Smooth muscle cell (in vitro differentiated cells): ENCODE data around the gene PAPSS1. TPM values are rescaled to one million over a fixed set of nuclear protein-coding genes. Genes with fewer than 3 reads are reported as not detected.

ENCODE experiments used
- DNase-seq: peaks from one replicate; lab custom pipeline; 2025; ENCODE audit not compliant: unreplicated experiment; lab: John Stamatoyannopoulos, UW
- H2AFZ ChIP-seq: fragments of 200-600 bp; sonication (generic); 2 replicates; pipeline ENCODE4 v1.6.0; 2016; ENCODE audit warnings: antibody characterized with exemption, low read depth, mild to moderate bottlenecking
- H3F3A ChIP-seq: fragments of 200-600 bp; sonication (generic); 2 replicates; pipeline ENCODE4 v1.6.0; 2017; ENCODE audit warnings: antibody characterized with exemption, low read depth
- H3K27ac ChIP-seq: fragments of 200-600 bp; sonication (generic); 2 replicates; pipeline ENCODE4 v1.5.1; 2016; ENCODE audit warnings: low read depth, mild to moderate bottlenecking
- H3K27me3 ChIP-seq: fragments of 200-600 bp; sonication (generic); 2 replicates; pipeline ENCODE4 v1.6.1; 2016; ENCODE audit warnings: low read depth, mild to moderate bottlenecking
- H3K36me3 ChIP-seq: fragments of 200-600 bp; sonication (generic); 2 replicates; pipeline ENCODE4 v1.5.1; 2016; ENCODE audit warnings: low read depth
- H3K4me1 ChIP-seq: fragments of 200-600 bp; sonication (generic); 2 replicates; pipeline ENCODE4 v1.5.1; 2016; ENCODE audit warnings: low read depth
- H3K4me2 ChIP-seq: fragments of 200-600 bp; sonication (generic); 2 replicates; pipeline ENCODE4 v1.6.0; 2016; ENCODE audit warnings: mild to moderate bottlenecking
- H3K4me3 ChIP-seq: fragments of 200-600 bp; sonication (generic); 2 replicates; pipeline ENCODE4 v1.5.1; 2016; ENCODE audit warnings: mild to moderate bottlenecking
- H3K79me2 ChIP-seq: fragments of 200-600 bp; sonication (generic); 2 replicates; pipeline ENCODE4 v1.6.0; 2016; ENCODE audit warnings: low read depth, mild to moderate bottlenecking
- H3K9ac ChIP-seq: fragments of 200-600 bp; sonication (generic); 2 replicates; pipeline ENCODE4 v1.6.0; 2016; ENCODE audit warnings: low read depth
- H3K9me3 ChIP-seq: fragments of 200-600 bp; sonication (generic); replicated peaks from 2 replicates; pipeline ENCODE4 v1.5.1; 2016; ENCODE audit warnings: low read depth
- H4K20me1 ChIP-seq: fragments of 200-600 bp; sonication (generic); 2 replicates; pipeline ENCODE4 v1.6.0; 2016; ENCODE audit warnings: low read depth
- CTCF ChIP-seq: fragments of 200-600 bp; sonication (generic); IDR thresholded peaks from 2 replicates; pipeline ENCODE4 v1.5.1; 2017; ENCODE audit warnings: borderline replicate concordance, mild to moderate bottlenecking, antibody characterized with exemption; ENCODE audit not compliant: insufficient read depth, poor library complexity, severe bottlenecking
- WGBS: methylation state at CpG from one replicate; pipeline ENCODE4 v1.1.7; 2016; ENCODE audit warnings: low lambda C conversion rate; 5-methylcytosine and 5-hydroxymethylcytosine counted together
- polyA plus RNA-seq: library from polyadenylated mRNA; unstranded; fragments of >200 nt; fragmentation: Nextera tagmentation; extraction: Ambion mirVana; gene quantifications from 2 replicates; pipeline ENCODE4 v1.2.1, GENCODE V29; 2016
- total RNA-seq: library from RNA; depleted of rRNA; stranded (reverse); fragments of >200 nt; gene quantifications from 2 replicates; pipeline ENCODE4 v1.2.3, GENCODE V29; 2014

Gene PAPSS1
- total and polyA plus RNA-seq, 2 experiments from 2014 or later, result 188 to 198 TPM

- no peaks in the 10 kb centered on the region for H3K9me3 ChIP-seq
- no peak overlapping the region for H3K4me3 ChIP-seq
- H3K4me2 ChIP-seq, result peak overlapping the region; percentile 15
- no peaks in the 10 kb centered on the region for H3K27me3 ChIP-seq
- no peak for DNase-seq
- peaks cover 47% of the 10 kb centered on the region for H3K79me2 ChIP-seq
- peaks cover 24% of the 10 kb centered on the region for H3K36me3 ChIP-seq
- H4K20me1 ChIP-seq, result peaks cover 45% of the 10 kb centered on the region
- TF ChIP-seq CTCF, result no peak
- H2AFZ ChIP-seq, result no peak overlapping the region
- H3K27ac ChIP-seq, result peak overlapping the region; percentile 18
- H3F3A ChIP-seq, result peaks cover 15% of the 10 kb centered on the region
- H3K9ac ChIP-seq, result no peak overlapping the region
- peaks cover 23% of the 10 kb centered on the region for H3K4me1 ChIP-seq
These were observed 69.8 kb downstream of the PAPSS1 start for GRCh38 chr4:107650251-107650650.

- DNase-seq, result no peak
- H3K79me2 ChIP-seq, result peaks cover 34% of the 10 kb centered on the region
- no peak overlapping the region for H3K9ac ChIP-seq
- peak overlapping the region; percentile 68 for H3K4me2 ChIP-seq
- H4K20me1 ChIP-seq, result peaks cover 45% of the 10 kb centered on the region
- 35% methylated on average over 8 of the region's 8 CpGs for WGBS
- peaks cover 19% of the 10 kb centered on the region for H3F3A ChIP-seq
- no peak for TF ChIP-seq CTCF
- H3K9me3 ChIP-seq, result no peaks in the 10 kb centered on the region
- no peak overlapping the region for H3K4me3 ChIP-seq
- no peaks in the 10 kb centered on the region for H3K27me3 ChIP-seq
- peaks cover 23% of the 10 kb centered on the region for H3K4me1 ChIP-seq
- no peak overlapping the region for H3K27ac ChIP-seq
- no peak overlapping the region for H2AFZ ChIP-seq
- peaks cover 23% of the 10 kb centered on the region for H3K36me3 ChIP-seq
These were observed 71.6 kb downstream of the PAPSS1 start for GRCh38 chr4:107648178-107648991.

- no peak overlapping the region for H3K4me2 ChIP-seq
- peaks cover 17% of the 10 kb centered on the region for H3F3A ChIP-seq
- no peak overlapping the region for H3K27ac ChIP-seq
- peaks cover 32% of the 10 kb centered on the region for H3K79me2 ChIP-seq
- WGBS, result 69% methylated on average over 4 of the region's 4 CpGs
- H3K27me3 ChIP-seq, result no peaks in the 10 kb centered on the region
- H3K36me3 ChIP-seq, result peaks cover 17% of the 10 kb centered on the region
- H2AFZ ChIP-seq, result no peak overlapping the region
- no peak for TF ChIP-seq CTCF
- H3K9me3 ChIP-seq, result no peaks in the 10 kb centered on the region
- no peak overlapping the region for H3K4me3 ChIP-seq
- no peak overlapping the region for H3K9ac ChIP-seq
- H3K4me1 ChIP-seq, result peaks cover 23% of the 10 kb centered on the region
- no peak for DNase-seq
- H4K20me1 ChIP-seq, result peaks cover 45% of the 10 kb centered on the region
These were observed 72.4 kb downstream of the PAPSS1 start for GRCh38 chr4:107647591-107647990.

- H3K4me2 ChIP-seq, result no peak overlapping the region
- TF ChIP-seq CTCF, result no peak
- 89% methylated on average over 4 of the region's 4 CpGs for WGBS
These were observed 74.4 kb downstream of the PAPSS1 start for GRCh38 chr4:107645604-107646003.

More at GRCh38 chr4:107645604-107646003, 74.4 kb downstream of the PAPSS1 start:
- no peak overlapping the region for H3K27ac ChIP-seq
- DNase-seq, result no peak
- H3K79me2 ChIP-seq, result peaks cover 42% of the 10 kb centered on the region
- H2AFZ ChIP-seq, result no peak overlapping the region
- no peak overlapping the region for H3K4me3 ChIP-seq
- no peak overlapping the region for H3K9ac ChIP-seq
- peaks cover 10% of the 10 kb centered on the region for H3K36me3 ChIP-seq
- peaks cover 10% of the 10 kb centered on the region for H3F3A ChIP-seq
- H3K4me1 ChIP-seq, result peaks cover 30% of the 10 kb centered on the region
- no peaks in the 10 kb centered on the region for H3K9me3 ChIP-seq
- H3K27me3 ChIP-seq, result no peaks in the 10 kb centered on the region
- H4K20me1 ChIP-seq, result peaks cover 59% of the 10 kb centered on the region
